ENCODE results near the gene IFT52.

IFT52 gene

DNA sequence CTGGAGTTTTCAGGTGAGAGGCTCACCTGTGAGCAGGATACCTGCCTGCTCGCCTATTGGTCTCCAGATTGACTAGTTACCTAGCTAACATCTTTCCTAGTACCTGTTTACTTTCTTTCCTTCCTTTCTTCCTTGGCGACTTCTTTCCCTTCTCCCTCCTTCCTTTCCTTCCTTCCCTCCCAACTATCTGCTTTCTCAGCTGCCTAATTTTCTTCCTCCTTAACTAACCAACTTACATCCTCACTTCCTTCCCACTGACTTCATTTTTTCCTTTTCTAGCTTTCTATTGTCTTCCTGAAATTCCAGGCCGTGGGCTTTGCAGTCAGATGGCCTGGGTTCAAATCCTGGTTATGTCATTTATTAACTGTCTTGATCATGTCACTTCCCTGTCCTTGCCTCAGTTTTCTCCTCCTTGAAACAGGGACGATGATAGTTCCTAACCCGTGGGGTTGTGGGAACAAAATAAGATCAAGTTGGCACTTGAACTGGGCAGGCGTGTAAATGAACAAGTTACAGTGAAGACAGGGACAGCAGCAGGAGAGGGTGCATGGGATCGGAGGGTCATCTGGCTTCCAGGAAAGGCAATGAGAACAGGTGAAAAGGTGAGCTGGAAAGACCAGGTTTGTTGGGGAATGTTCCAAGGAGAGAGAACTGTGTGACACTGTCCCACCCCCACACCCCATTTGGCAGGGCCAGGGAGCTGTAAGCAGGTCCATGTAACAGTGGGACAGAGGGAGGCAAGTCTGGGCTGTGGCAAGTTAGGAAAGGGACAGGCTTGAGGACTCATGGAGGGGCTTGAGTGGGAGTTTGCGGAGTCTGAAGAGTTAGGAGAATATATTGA lies 31.4 kb upstream of the IFT52 start:
- no peak overlapping the region for H4K8ac ChIP-seq (ENCODE audit: low read depth, low read length)
- no peak overlapping the region for H2AK5ac ChIP-seq (ENCODE audit: low read depth, low read length)
- peaks cover 0 to 3% of the 10 kb centered on the region in 2 donors for H3K4me1 ChIP-seq (ENCODE audit: control insufficient read depth in 2 of 2, insufficient read depth in 1 of 2, low read depth in 1 of 2, low read length in 2 of 2)
- no peak overlapping the region for H2BK15ac ChIP-seq (ENCODE audit: low read length)
- no peaks in the 10 kb centered on the region for H3K27me3 ChIP-seq (ENCODE audit: control insufficient read depth in 3 of 3, insufficient read depth in 3 of 3, low read depth in 1 of 3, low read length in 3 of 3)
- no CpG with 5 or more reads among the region's 8 CpGs for WGBS, 2 donors (ENCODE audit: extremely low coverage in 2 of 2, insufficient read length in 2 of 2, insufficient replicate concordance in 1 of 2)
- H3K4me2 ChIP-seq (ENCODE audit: insufficient read depth, low read length, poor library complexity, severe bottlenecking): no peak overlapping the region
- no peak overlapping the region for H3K4me3 ChIP-seq (ENCODE audit: low read length in 2 of 2)
- H3K79me1 ChIP-seq (ENCODE audit: low read depth, low read length): no peaks in the 10 kb centered on the region
- no peak overlapping the region for H3K18ac ChIP-seq (ENCODE audit: low read length)
- no peak for DNase-seq (ENCODE audit: low spot score)
- no peak overlapping the region for H2BK12ac ChIP-seq (ENCODE audit: low read length)
- H3K14ac ChIP-seq (ENCODE audit: low read length): no peak overlapping the region
- H3K27ac ChIP-seq (replicated peaks; ENCODE audit: low read length): no peak overlapping the region
- no peak overlapping the region for H4K91ac ChIP-seq (ENCODE audit: low read depth, low read length, poor library complexity)
- H2BK5ac ChIP-seq (ENCODE audit: low read length): no peak overlapping the region
- no peaks in the 10 kb centered on the region for H3K9me3 ChIP-seq (replicated peaks in 1 of 2; ENCODE audit: control insufficient read depth in 2 of 2, insufficient read depth in 1 of 2, low read depth in 1 of 2, low read length in 2 of 2)
- H2AFZ ChIP-seq (ENCODE audit: low read length): no peak overlapping the region
- no peak overlapping the region for H3K23ac ChIP-seq (ENCODE audit: low read depth, low read length, poor library complexity)
- no peak overlapping the region for H2BK120ac ChIP-seq (ENCODE audit: low read depth, low read length)
- no peak overlapping the region for H3K4ac ChIP-seq (ENCODE audit: low read length)
- H3K36me3 ChIP-seq (replicated peaks in 1 of 2; ENCODE audit: control insufficient read depth in 2 of 2, insufficient read depth in 2 of 2, low read length in 2 of 2): no peaks in the 10 kb centered on the region
- H3K9ac ChIP-seq (ENCODE audit: low read depth, low read length, poor library complexity): no peak overlapping the region

DNA sequence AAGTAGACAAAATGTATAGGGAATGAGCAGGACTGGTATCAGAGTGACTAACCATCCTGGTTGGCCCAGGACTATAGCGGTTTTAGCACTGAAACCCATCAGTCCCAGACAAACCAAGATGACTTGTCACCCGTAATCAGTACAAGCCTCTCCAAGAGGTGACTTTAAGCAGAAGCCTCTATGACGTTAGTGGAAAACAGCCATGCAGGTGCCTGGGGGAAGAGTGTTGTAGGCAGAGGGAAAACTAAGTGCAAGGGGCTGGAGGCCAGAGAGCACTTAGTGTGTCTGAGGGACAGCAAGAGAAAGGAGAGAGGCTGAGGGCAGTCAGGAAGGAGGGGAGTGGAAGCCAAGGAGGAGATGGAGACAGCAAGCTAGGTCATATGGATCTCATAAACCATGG lies 29.8 kb upstream of the IFT52 start:
- Histone ChIP-seq H2BK12ac (ENCODE audit: low read length) (no peak overlapping the region), H3K4me3 (ENCODE audit: low read length in 2 of 2) (no peak overlapping the region), H2BK5ac (ENCODE audit: low read length) (no peak overlapping the region), H3K23ac (ENCODE audit: low read depth, low read length, poor library complexity) (no peak overlapping the region), H3K4me2 (ENCODE audit: insufficient read depth, low read length, poor library complexity, severe bottlenecking) (no peak overlapping the region), H2BK15ac (ENCODE audit: low read length) (no peak overlapping the region), H3K14ac (ENCODE audit: low read length) (no peak overlapping the region), H4K91ac (ENCODE audit: low read depth, low read length, poor library complexity) (no peak overlapping the region), H3K9ac (ENCODE audit: low read depth, low read length, poor library complexity) (no peak overlapping the region), H3K9me3 (replicated peaks in 1 of 2; ENCODE audit: control insufficient read depth in 2 of 2, insufficient read depth in 1 of 2, low read depth in 1 of 2, low read length in 2 of 2) (no peaks in the 10 kb centered on the region), H3K36me3 (replicated peaks in 1 of 2; ENCODE audit: control insufficient read depth in 2 of 2, insufficient read depth in 2 of 2, low read length in 2 of 2) (no peaks in the 10 kb centered on the region), H3K27ac (replicated peaks; ENCODE audit: low read length) (no peak overlapping the region), H3K4ac (ENCODE audit: low read length) (no peak overlapping the region), H3K4me1 (ENCODE audit: control insufficient read depth in 2 of 2, insufficient read depth in 1 of 2, low read depth in 1 of 2, low read length in 2 of 2) (peaks cover 0 to 3% of the 10 kb centered on the region in 2 donors), H2AK5ac (ENCODE audit: low read depth, low read length) (no peak overlapping the region), H3K18ac (ENCODE audit: low read length) (no peak overlapping the region), H2BK120ac (ENCODE audit: low read depth, low read length) (no peak overlapping the region), H2AFZ (ENCODE audit: low read length) (no peak overlapping the region), H3K79me1 (ENCODE audit: low read depth, low read length) (no peaks in the 10 kb centered on the region), H3K27me3 (ENCODE audit: control insufficient read depth in 3 of 3, insufficient read depth in 3 of 3, low read depth in 1 of 3, low read length in 3 of 3) (no peaks in the 10 kb centered on the region), H4K8ac (ENCODE audit: low read depth, low read length) (no peak overlapping the region)
- no CpG with 5 or more reads among the region's 3 CpGs for WGBS, 2 donors (ENCODE audit: extremely low coverage in 2 of 2, insufficient read length in 2 of 2, insufficient replicate concordance in 1 of 2)
- DNase-seq (ENCODE audit: low spot score): no peak

DNA sequence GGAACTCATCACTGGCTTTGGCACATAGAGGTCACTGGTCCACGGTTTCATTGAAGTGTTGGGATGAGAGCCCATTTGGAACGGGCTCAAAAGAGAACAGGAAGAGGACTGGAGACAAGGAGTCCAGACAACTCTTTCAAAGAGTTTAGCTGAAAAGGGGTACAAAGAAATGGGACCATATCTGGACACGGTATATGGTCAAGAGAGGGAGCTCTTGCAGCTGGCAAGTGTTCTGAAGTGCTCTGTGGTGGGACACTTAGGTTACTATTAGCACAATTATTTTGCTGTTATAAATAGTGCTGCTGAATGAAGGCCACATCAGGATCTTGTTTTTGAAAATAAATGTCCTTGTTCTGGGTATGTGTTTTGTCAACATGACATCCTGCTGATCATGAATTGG lies 27.3 kb upstream of the IFT52 start:
- Histone ChIP-seq H2AK5ac (ENCODE audit: low read depth, low read length) (no peak overlapping the region), H2BK12ac (ENCODE audit: low read length) (no peak overlapping the region), H4K8ac (ENCODE audit: low read depth, low read length) (no peak overlapping the region), H3K4me1 (ENCODE audit: control insufficient read depth in 2 of 2, insufficient read depth in 1 of 2, low read depth in 1 of 2, low read length in 2 of 2) (peaks cover 0 to 3% of the 10 kb centered on the region in 2 donors), H3K36me3 (replicated peaks in 1 of 2; ENCODE audit: control insufficient read depth in 2 of 2, insufficient read depth in 2 of 2, low read length in 2 of 2) (no peaks in the 10 kb centered on the region), H4K91ac (ENCODE audit: low read depth, low read length, poor library complexity) (no peak overlapping the region), H3K14ac (ENCODE audit: low read length) (no peak overlapping the region), H2BK15ac (ENCODE audit: low read length) (no peak overlapping the region), H3K4me2 (ENCODE audit: insufficient read depth, low read length, poor library complexity, severe bottlenecking) (no peak overlapping the region), H3K9me3 (replicated peaks in 1 of 2; ENCODE audit: control insufficient read depth in 2 of 2, insufficient read depth in 1 of 2, low read depth in 1 of 2, low read length in 2 of 2) (no peaks in the 10 kb centered on the region), H3K23ac (ENCODE audit: low read depth, low read length, poor library complexity) (no peak overlapping the region), H3K9ac (ENCODE audit: low read depth, low read length, poor library complexity) (no peak overlapping the region), H3K4me3 (ENCODE audit: low read length in 2 of 2) (no peak overlapping the region), H2AFZ (ENCODE audit: low read length) (no peak overlapping the region), H3K27ac (replicated peaks; ENCODE audit: low read length) (no peak overlapping the region), H3K79me1 (ENCODE audit: low read depth, low read length) (no peaks in the 10 kb centered on the region), H3K4ac (ENCODE audit: low read length) (no peak overlapping the region), H2BK5ac (ENCODE audit: low read length) (no peak overlapping the region), H2BK120ac (ENCODE audit: low read depth, low read length) (no peak overlapping the region), H3K27me3 (ENCODE audit: control insufficient read depth in 3 of 3, insufficient read depth in 3 of 3, low read depth in 1 of 3, low read length in 3 of 3) (peaks cover 0 to 3% (median 0%) of the 10 kb centered on the region in 3 experiments), H3K18ac (ENCODE audit: low read length) (no peak overlapping the region)
- DNase-seq (ENCODE audit: low spot score): no peak
- no CpG with 5 or more reads among the region's 3 CpGs for WGBS, 2 donors (ENCODE audit: extremely low coverage in 2 of 2, insufficient read length in 2 of 2, insufficient replicate concordance in 1 of 2)

DNA sequence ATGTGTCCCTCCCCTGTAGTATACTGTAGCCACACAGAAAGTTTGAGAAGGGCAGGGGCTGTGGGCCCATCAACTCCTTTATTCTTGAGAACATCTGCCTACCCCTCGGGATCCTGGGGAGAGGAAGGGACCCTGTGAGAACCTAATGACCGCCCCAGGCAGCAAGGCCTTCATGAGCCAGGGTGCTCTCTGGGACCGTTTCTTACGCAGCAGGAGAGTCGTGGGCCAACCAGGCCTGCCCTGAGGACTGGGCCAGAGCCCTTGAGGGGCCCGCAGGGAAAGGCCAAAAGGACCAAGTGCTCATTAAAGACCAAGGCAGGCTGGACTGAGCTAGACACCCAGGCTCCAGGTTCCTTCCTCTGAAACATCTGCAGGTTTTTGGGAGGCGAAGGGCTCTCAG lies 26.7 kb upstream of the IFT52 start:
- no CpG with 5 or more reads among the region's 7 CpGs for WGBS, 2 donors (ENCODE audit: extremely low coverage in 2 of 2, insufficient read length in 2 of 2, insufficient replicate concordance in 1 of 2)
- no peak for DNase-seq (ENCODE audit: low spot score)
- Histone ChIP-seq H3K27ac (replicated peaks; ENCODE audit: low read length) (no peak overlapping the region), H3K4me3 (ENCODE audit: low read length in 2 of 2) (no peak overlapping the region), H3K4ac (ENCODE audit: low read length) (no peak overlapping the region), H3K27me3 (ENCODE audit: control insufficient read depth in 3 of 3, insufficient read depth in 3 of 3, low read depth in 1 of 3, low read length in 3 of 3) (peaks cover 0 to 3% (median 0%) of the 10 kb centered on the region in 3 experiments), H2BK15ac (ENCODE audit: low read length) (no peak overlapping the region), H4K91ac (ENCODE audit: low read depth, low read length, poor library complexity) (no peak overlapping the region), H2BK5ac (ENCODE audit: low read length) (no peak overlapping the region), H2AK5ac (ENCODE audit: low read depth, low read length) (no peak overlapping the region), H3K4me2 (ENCODE audit: insufficient read depth, low read length, poor library complexity, severe bottlenecking) (no peak overlapping the region), H2AFZ (ENCODE audit: low read length) (no peak overlapping the region), H3K18ac (ENCODE audit: low read length) (no peak overlapping the region), H3K23ac (ENCODE audit: low read depth, low read length, poor library complexity) (no peak overlapping the region), H3K79me1 (ENCODE audit: low read depth, low read length) (no peaks in the 10 kb centered on the region), H3K9ac (ENCODE audit: low read depth, low read length, poor library complexity) (no peak overlapping the region), H4K8ac (ENCODE audit: low read depth, low read length) (no peak overlapping the region), H3K4me1 (ENCODE audit: control insufficient read depth in 2 of 2, insufficient read depth in 1 of 2, low read depth in 1 of 2, low read length in 2 of 2) (no peaks in the 10 kb centered on the region), H3K9me3 (replicated peaks in 1 of 2; ENCODE audit: control insufficient read depth in 2 of 2, insufficient read depth in 1 of 2, low read depth in 1 of 2, low read length in 2 of 2) (no peaks in the 10 kb centered on the region), H3K36me3 (replicated peaks in 1 of 2; ENCODE audit: control insufficient read depth in 2 of 2, insufficient read depth in 2 of 2, low read length in 2 of 2) (no peaks in the 10 kb centered on the region), H2BK120ac (ENCODE audit: low read depth, low read length) (peak overlapping the region; percentile 4), H3K14ac (ENCODE audit: low read length) (no peak overlapping the region), H2BK12ac (ENCODE audit: low read length) (no peak overlapping the region)

All from neuronal stem cell (in vitro differentiated cells).